ENCODE measurements around the gene IQCB1. TPM values are rescaled to one million over a fixed set of nuclear protein-coding genes. Genes with fewer than 3 reads are reported as not detected.
"Not testable (repeated sequence)": the region's sequence is repeated elsewhere in the genome, so short reads cannot be mapped to it uniquely, and the experiment has no call there.

Gene IQCB1, protein sequence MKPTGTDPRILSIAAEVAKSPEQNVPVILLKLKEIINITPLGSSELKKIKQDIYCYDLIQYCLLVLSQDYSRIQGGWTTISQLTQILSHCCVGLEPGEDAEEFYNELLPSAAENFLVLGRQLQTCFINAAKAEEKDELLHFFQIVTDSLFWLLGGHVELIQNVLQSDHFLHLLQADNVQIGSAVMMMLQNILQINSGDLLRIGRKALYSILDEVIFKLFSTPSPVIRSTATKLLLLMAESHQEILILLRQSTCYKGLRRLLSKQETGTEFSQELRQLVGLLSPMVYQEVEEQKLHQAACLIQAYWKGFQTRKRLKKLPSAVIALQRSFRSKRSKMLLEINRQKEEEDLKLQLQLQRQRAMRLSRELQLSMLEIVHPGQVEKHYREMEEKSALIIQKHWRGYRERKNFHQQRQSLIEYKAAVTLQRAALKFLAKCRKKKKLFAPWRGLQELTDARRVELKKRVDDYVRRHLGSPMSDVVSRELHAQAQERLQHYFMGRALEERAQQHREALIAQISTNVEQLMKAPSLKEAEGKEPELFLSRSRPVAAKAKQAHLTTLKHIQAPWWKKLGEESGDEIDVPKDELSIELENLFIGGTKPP
- total RNA-seq: 45.2 and 50.4 TPM in 2 replicates

DNA sequence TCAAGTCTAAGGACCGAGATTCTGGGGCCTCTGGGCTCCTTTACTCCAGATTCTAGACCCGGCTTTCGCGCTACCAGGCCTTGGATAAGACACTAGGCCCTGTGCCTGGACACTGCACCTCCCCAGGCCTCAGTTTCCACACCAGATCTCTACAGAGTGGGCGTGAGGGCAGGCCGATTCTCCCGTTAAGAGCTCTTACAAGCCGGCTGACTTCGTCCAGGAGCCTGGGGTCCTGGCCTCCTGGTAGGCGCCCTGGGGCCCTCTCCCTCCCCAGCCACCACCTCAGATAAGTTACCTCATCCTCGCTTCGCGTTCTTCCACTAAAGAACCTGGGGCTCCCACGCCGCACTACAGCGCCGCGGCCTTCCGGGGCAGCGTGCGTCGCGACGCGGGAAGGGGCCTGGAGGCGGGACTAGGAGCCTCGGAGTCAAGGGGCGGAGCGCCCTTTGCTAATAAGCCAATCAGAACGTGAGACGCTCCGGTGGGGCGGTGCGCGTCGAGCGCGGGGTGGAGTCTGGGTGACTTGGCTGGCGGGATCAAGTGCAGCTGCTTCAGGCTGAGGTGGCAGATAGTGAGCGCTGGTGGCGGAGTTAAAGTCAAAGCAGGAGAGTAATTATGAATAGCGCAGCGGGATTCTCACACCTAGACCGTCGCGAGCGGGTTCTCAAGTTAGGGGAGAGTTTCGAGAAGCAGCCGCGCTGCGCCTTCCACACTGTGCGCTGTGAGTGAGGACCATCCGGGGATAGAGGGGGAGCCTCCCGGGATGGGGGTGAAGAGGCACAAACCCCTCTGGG, at the start of gene IQCB1, which contains the start of gene EAF2:
Gene IQCB1, minus strand, starts transcription at position 390 of the 794 bp plus-strand sequence. CDS start 6,100 bp downstream, outside the sequence.
Gene EAF2, plus strand, starts transcription at position 539 of the 794 bp plus-strand sequence. Its CDS starts 77 bp downstream, at position 616.
- Mint-ChIP-seq H3K27ac (peak within 1 kb of the TSS; percentile 97), H3K36me3 (ENCODE audit: low read depth) (peaks cover 29% of the 10 kb centered on the region), H3K4me3 (peak within 1 kb of the TSS; percentile 98), H3K9me3 (no peaks in the 10 kb centered on the region), H3K27me3 (ENCODE audit: insufficient read depth) (no peaks in the 10 kb centered on the region), H3K4me1 (ENCODE audit: low read depth) (peaks cover 60% of the 10 kb centered on the region)
- intact Hi-C loops (cut with micrococcal nuclease): loop anchor here (1.0 to 10.0 kb wide), 21 partner anchors 86 to 1750 kb away; partner anchors contain the start of genes GOLGB1, GTF2E1, HACD2 and HCLS1
- peak; percentile 95 for DNase-seq (ENCODE audit: low spot score)

DNA sequence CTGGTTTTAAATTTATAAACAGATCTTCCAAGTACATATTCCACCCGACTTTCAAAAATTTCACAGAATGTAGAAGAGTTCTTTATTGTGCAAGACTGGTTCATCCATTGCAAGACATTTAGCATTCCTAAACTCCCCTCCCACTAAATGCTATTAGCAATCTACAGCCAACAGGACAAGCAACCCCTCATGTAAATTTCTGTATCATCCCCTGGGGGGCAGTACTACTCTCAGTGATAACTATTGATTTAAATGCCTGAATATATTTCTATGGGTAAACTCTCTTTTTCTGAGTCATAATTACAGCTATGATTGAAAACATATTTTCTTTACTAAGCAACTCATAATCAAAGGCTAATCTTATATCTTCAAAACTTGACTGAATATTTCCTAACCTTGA, 48.6 kb upstream of the IQCB1 start:
- Mint-ChIP-seq H3K27me3 (ENCODE audit: insufficient read depth) (no peaks in the 10 kb centered on the region), H3K9me3 (no peaks in the 10 kb centered on the region), H3K4me1 (ENCODE audit: low read depth) (no peaks in the 10 kb centered on the region), H3K4me3 (no peak overlapping the region), H3K27ac (no peak overlapping the region), H3K36me3 (ENCODE audit: low read depth) (peaks cover 6% of the 10 kb centered on the region)
- intact Hi-C loops (cut with micrococcal nuclease): loop anchor here (1.0 to 2.0 kb wide), 6 partner anchors 105 to 415 kb away; no protein-coding TSS in a partner anchor
- DNase-seq (ENCODE audit: low spot score): no peak

DNA sequence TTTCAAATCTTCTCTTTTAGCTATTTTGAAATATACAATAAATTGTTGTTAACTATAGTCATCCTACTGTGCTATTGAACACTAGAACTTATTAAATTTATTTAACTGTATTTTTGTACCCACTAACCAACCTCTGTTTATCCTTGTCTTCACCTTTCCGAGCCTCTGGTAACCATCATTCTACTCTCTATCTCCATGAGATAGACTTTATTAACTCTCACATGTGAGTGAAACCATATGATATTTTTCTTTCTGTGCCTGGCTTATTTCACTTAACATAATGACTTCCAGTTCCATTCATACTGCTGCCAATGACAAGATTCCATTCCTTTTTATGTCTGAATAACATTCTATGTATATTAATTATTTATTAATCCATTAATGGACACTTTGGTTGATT, 43.6 kb upstream of the IQCB1 start:
- no peak for DNase-seq (ENCODE audit: low spot score)
- intact Hi-C loops (cut with micrococcal nuclease): no loop called here
- Mint-ChIP-seq H3K27me3 (ENCODE audit: insufficient read depth) (no peaks in the 10 kb centered on the region), H3K9me3 (no peaks in the 10 kb centered on the region), H3K4me3 (no peak overlapping the region), H3K27ac (no peak overlapping the region), H3K36me3 (ENCODE audit: low read depth) (peaks cover 8% of the 10 kb centered on the region), H3K4me1 (ENCODE audit: low read depth) (no peaks in the 10 kb centered on the region)

DNA sequence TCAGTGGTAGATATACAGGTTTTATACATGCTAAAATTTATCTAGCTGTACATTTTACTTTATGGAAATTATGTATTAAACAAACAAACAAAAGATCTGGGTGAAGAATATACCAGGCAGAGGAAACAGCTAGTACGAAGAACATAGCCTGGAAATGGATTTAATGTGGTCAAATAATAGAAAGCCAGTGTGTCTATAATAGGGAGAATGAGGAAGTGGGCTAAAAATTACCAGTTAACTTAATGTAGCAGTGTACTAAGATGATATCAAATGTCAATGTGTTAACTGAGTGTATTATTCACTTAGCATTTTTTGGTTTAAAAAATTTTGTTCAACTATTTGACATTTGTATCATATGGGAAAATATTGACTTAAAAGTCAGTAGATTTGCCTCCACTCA, 36.6 kb upstream of the IQCB1 start:
- H3K4me1 Mint-ChIP-seq (ENCODE audit: low read depth): no peaks in the 10 kb centered on the region
- H3K9me3 Mint-ChIP-seq: no peaks in the 10 kb centered on the region
- DNase-seq (ENCODE audit: low spot score): no peak
- no peak overlapping the region for H3K4me3 Mint-ChIP-seq
- intact Hi-C loops (cut with micrococcal nuclease): no loop called here
- H3K27ac Mint-ChIP-seq: no peak overlapping the region
- peaks cover 12% of the 10 kb centered on the region for H3K36me3 Mint-ChIP-seq (ENCODE audit: low read depth)
- H3K27me3 Mint-ChIP-seq (ENCODE audit: insufficient read depth): no peaks in the 10 kb centered on the region

DNA sequence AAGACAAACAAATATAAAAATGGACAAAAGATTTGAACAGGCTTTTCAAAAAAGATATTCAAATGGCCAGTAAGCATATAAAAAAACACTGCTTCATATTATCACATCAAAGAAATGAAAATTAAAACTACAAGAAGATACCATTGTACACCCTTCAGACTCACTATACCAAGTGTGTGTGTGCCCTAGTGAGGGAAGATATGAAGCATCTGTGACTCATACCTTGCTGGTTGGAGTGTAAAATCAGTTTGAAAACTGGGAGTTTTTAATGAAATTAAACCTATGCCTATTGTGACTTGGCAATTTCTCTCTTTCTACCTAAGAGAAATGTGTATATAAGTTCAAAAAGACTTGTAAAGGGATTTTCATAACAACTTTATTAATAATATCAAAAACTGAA, 35.9 kb upstream of the IQCB1 start:
- intact Hi-C loops (cut with micrococcal nuclease): no loop called here
- Mint-ChIP-seq H3K4me1 (ENCODE audit: low read depth) (no peaks in the 10 kb centered on the region), H3K36me3 (ENCODE audit: low read depth) (peaks cover 16% of the 10 kb centered on the region), H3K4me3 (no peak overlapping the region), H3K27me3 (ENCODE audit: insufficient read depth) (no peaks in the 10 kb centered on the region), H3K27ac (no peak overlapping the region), H3K9me3 (no peaks in the 10 kb centered on the region)
- DNase-seq (ENCODE audit: low spot score): no peak

DNA sequence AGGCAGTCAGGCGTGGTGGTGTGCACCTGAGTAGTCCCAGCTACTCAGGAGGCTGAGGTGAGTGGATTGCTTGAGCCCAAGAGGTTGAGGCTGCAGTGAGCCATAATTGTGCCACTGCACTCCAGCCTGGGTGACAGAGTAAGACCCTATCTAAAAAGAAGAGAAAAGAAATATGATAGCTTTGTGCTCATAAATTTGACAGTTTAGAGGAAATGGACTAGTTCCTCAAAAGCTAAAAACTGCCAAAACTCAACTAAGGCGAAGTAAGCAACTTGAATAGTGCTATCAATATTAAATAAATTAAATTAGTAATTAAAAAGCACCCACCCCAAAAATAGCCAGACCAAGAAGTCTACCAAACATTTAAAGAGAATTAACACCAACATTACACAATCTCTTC, 34.9 kb upstream of the IQCB1 start:
- no peak for DNase-seq (ENCODE audit: low spot score)
- Mint-ChIP-seq H3K27me3 (ENCODE audit: insufficient read depth) (no peaks in the 10 kb centered on the region), H3K36me3 (ENCODE audit: low read depth) (peaks cover 16% of the 10 kb centered on the region), H3K4me1 (ENCODE audit: low read depth) (no peaks in the 10 kb centered on the region), H3K4me3 (no peak overlapping the region), H3K27ac (no peak overlapping the region), H3K9me3 (no peaks in the 10 kb centered on the region)
- intact Hi-C loops (cut with micrococcal nuclease): no loop called here

DNA sequence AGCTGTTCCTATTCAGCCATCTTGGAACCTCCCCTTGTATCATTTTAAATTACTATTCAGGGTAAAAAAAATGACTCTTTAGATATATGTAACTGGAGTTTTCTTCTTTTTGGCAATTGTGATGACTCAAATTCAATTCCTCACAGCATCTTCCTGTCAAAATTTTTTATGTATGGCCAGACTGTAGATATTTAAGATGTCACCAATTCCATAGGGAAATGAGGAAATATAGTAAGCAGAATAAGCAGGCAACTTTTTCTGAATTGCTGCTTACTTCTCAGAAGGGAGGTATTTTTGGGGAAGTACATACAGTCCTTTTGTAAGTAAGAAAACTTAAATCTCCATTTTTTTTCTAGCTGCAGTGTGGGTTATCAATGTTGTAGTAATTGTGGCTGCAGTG, 28.9 kb upstream of the IQCB1 start:
- Mint-ChIP-seq H3K36me3 (ENCODE audit: low read depth) (peaks cover 26% of the 10 kb centered on the region), H3K27me3 (ENCODE audit: insufficient read depth) (no peaks in the 10 kb centered on the region), H3K9me3 (no peaks in the 10 kb centered on the region), H3K4me3 (no peak overlapping the region), H3K4me1 (ENCODE audit: low read depth) (no peaks in the 10 kb centered on the region), H3K27ac (no peak overlapping the region)
- intact Hi-C loops (cut with micrococcal nuclease): no loop called here
- no peak for DNase-seq (ENCODE audit: low spot score)

DNA sequence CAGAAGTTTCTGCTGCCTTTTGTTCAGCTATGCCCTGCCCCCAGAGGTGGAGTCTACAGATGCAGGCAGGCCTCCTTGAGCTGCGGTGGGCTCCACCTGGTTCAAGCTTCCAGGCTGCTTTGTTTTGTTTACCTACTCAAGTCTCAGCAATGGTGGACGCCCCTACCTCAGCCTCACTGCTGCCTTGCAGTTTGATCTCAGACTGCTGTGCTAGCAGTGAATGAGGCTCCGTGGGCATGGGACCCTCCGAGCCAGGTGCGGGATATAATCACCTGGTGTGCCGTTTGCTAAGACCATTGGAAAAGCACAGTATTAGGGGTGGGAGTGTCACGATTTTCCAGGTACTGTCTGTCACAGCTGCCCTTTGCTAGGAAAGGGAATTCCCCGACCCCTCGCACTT, 28.4 kb upstream of the IQCB1 start:
- H3K27me3 Mint-ChIP-seq (ENCODE audit: insufficient read depth); DNase-seq (ENCODE audit: low spot score); H3K4me3 Mint-ChIP-seq; intact Hi-C loops (cut with micrococcal nuclease); H3K4me1 Mint-ChIP-seq (ENCODE audit: low read depth); H3K9me3 Mint-ChIP-seq; H3K27ac Mint-ChIP-seq: not testable (repeated sequence)
- H3K36me3 Mint-ChIP-seq (ENCODE audit: low read depth): peaks cover 27% of the 10 kb centered on the region

DNA sequence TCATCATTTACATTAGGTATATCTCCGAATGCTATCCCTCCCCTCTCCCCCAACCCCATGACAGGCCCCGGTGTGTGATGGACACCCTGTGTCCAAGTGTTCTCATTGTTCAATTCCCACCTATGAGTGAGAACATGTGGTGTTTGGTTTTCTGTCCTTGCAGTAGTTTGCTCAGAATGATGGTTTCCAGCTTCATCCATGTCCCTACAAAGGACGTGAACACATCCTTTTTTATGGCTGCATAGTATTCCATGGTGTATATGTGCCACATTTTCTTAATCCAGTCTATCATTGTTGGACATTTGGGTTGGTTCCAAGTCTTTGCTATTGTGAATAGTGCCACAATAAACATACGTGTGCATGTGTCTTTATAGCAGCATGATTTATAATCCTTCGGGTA, 22.9 kb upstream of the IQCB1 start:
- not testable (repeated sequence) for DNase-seq (ENCODE audit: low spot score); H3K4me3 Mint-ChIP-seq

DNA sequence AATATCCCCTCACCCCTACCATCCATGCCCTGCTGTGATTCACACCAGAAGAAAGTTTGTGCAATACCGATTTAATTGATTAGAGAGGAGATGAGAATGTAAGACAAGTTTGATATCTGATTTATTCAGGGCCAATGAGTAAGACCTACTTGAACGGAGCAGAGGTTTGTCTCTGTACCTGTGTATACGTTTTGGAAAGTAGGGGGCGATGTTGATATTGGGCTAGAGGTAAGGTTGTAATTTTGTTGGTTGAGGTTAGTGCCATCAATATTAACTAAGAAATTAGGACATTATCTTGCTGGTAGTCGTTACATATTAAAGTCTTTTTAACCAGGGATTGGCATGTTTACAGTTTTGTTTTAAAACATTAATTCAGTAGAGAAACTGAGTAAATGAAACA, 20.7 kb upstream of the IQCB1 start:
- DNase-seq (ENCODE audit: low spot score): no peak
- H3K36me3 Mint-ChIP-seq (ENCODE audit: low read depth): peaks cover 20% of the 10 kb centered on the region
- intact Hi-C loops (cut with micrococcal nuclease): no loop called here
- H3K4me3 Mint-ChIP-seq: no peak overlapping the region
- H3K27ac Mint-ChIP-seq: no peak overlapping the region
- H3K4me1 Mint-ChIP-seq (ENCODE audit: low read depth): no peaks in the 10 kb centered on the region
- H3K27me3 Mint-ChIP-seq (ENCODE audit: insufficient read depth): no peaks in the 10 kb centered on the region
- H3K9me3 Mint-ChIP-seq: no peaks in the 10 kb centered on the region

More for the DNA sequence above, 22.9 kb upstream of the IQCB1 start:
- peaks cover 34% of the 10 kb centered on the region for H3K36me3 Mint-ChIP-seq (ENCODE audit: low read depth)
- H3K27me3 Mint-ChIP-seq (ENCODE audit: insufficient read depth); H3K9me3 Mint-ChIP-seq; H3K27ac Mint-ChIP-seq; intact Hi-C loops (cut with micrococcal nuclease); H3K4me1 Mint-ChIP-seq (ENCODE audit: low read depth): not testable (repeated sequence)

DNA sequence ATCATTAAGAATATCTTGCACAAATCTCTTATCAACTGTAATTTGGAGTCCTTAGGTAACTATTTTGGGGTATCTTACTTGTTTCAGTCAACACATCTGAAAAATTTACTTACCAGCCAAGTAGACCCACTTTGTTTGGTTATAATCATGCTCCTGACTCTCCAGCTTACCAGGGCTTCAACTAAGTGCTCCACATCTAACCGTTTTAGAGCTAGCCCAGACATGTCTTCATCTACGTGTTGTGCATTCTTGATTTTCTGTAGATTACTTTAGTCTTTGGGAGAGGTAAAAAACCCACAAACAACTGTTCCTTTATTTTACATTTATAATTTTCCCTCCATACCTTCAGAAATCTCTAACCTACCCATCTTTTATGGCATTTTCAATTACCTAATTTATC, 17.4 kb upstream of the IQCB1 start:
- intact Hi-C loops (cut with micrococcal nuclease): no loop called here
- no peak overlapping the region for H3K4me3 Mint-ChIP-seq
- no peaks in the 10 kb centered on the region for H3K9me3 Mint-ChIP-seq
- no peak overlapping the region for H3K27ac Mint-ChIP-seq
- peaks cover 11% of the 10 kb centered on the region for H3K36me3 Mint-ChIP-seq (ENCODE audit: low read depth)
- H3K4me1 Mint-ChIP-seq (ENCODE audit: low read depth): no peaks in the 10 kb centered on the region
- H3K27me3 Mint-ChIP-seq (ENCODE audit: insufficient read depth): no peaks in the 10 kb centered on the region
- DNase-seq (ENCODE audit: low spot score): no peak

DNA sequence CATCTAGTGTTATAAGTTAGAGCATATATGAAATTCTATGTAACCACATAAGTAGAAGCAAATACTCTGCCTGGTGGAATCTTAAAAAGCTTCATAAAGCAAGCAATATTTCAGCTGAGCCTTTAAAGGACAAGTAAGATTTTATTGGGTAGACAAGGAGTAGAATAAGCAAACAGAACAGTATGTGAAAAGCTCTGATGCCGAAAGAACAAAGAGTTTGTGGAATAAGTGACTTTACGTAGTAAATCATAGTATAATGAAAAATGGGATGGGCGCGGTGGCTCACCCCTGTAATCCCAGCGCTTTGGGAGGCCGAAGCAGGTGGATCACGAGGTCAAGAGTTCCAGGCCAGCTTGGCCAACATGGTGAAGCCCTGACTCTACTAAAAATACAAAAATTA, 10.0 kb upstream of the IQCB1 start:
- Mint-ChIP-seq H3K36me3 (ENCODE audit: low read depth) (peaks cover 4% of the 10 kb centered on the region), H3K9me3 (no peaks in the 10 kb centered on the region), H3K4me3 (no peak overlapping the region), H3K27me3 (ENCODE audit: insufficient read depth) (no peaks in the 10 kb centered on the region), H3K27ac (no peak overlapping the region), H3K4me1 (ENCODE audit: low read depth) (no peaks in the 10 kb centered on the region)
- intact Hi-C loops (cut with micrococcal nuclease): no loop called here
- DNase-seq (ENCODE audit: low spot score): no peak

DNA sequence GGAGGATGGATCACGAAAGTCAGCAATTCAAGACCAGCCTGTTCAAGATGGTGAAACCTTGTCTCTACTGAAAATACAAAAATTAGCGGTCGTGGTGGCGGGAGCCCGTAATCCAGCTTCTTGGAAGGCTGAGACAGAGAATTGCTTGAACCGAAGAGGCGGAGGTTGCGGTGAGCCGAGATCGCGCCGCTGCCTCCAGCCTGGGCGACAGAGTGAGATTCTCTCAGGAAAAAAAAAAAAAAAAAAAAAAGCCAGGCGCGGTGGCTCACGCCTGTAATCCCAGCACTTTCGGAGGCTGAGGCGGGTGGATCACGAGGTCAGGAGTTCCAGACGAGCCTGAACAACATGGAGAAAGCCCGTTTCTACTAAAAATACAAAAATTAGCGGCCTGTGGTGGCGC, 5.1 kb upstream of the IQCB1 start:
- H3K27ac Mint-ChIP-seq: no peak overlapping the region
- DNase-seq (ENCODE audit: low spot score): no peak
- no peaks in the 10 kb centered on the region for H3K9me3 Mint-ChIP-seq
- H3K36me3 Mint-ChIP-seq (ENCODE audit: low read depth): peaks cover 5% of the 10 kb centered on the region
- intact Hi-C loops (cut with micrococcal nuclease): loop anchor here (5.0 to 10.0 kb wide), 7 partner anchors 157 to 1745 kb away; partner anchors contain the start of genes GTF2E1, HACD2, HSPBAP1 and RABL3
- H3K27me3 Mint-ChIP-seq (ENCODE audit: insufficient read depth): no peaks in the 10 kb centered on the region
- peaks cover 26% of the 10 kb centered on the region for H3K4me1 Mint-ChIP-seq (ENCODE audit: low read depth)
- no peak overlapping the region for H3K4me3 Mint-ChIP-seq
